ENCODE results near the gene NDUFA6. TPM values are rescaled to one million over a fixed set of nuclear protein-coding genes. Genes with fewer than 3 reads are reported as not detected.
A peak's percentile ranks its signal among the peaks of the same experiment; 100 is the strongest.
"Not testable (repeated sequence)": the region's sequence is repeated elsewhere in the genome, so short reads cannot be mapped to it uniquely, and the experiment has no call there.

Gene NDUFA6
- total RNA-seq, 1 donor from 2014 or later = 90.1 TPM

GRCh38 chr22:42074132-42074811 is 16.3 kb downstream of the NDUFA6 start, which contains the start of gene PHETA2:
Gene PHETA2 (plus strand): TSS chr22:42074248. CDS start chr22:42077294, 3,046 bp downstream.
- Mint-ChIP-seq H3K9me3 (ENCODE audit: unreplicated experiment) (peaks cover 6% of the 10 kb centered on the region), H3K4me1 (ENCODE audit: low read depth, unreplicated experiment) (peaks cover 14% of the 10 kb centered on the region), H3K4me3 (ENCODE audit: unreplicated experiment) (peak within 1 kb of the TSS; percentile 49), H3K27ac (ENCODE audit: unreplicated experiment) (no peak within 1 kb of the TSS), H3K36me3 (ENCODE audit: unreplicated experiment) (peaks cover 6% of the 10 kb centered on the region), H3K27me3 (ENCODE audit: unreplicated experiment) (peaks cover 7% of the 10 kb centered on the region)
- peak; percentile 22 for TF ChIP-seq CTCF (IDR thresholded peaks at IDR 0.05; ENCODE audit: partially characterized antibody, unreplicated experiment)
- peak; percentile 51 for DNase-seq

DNA sequence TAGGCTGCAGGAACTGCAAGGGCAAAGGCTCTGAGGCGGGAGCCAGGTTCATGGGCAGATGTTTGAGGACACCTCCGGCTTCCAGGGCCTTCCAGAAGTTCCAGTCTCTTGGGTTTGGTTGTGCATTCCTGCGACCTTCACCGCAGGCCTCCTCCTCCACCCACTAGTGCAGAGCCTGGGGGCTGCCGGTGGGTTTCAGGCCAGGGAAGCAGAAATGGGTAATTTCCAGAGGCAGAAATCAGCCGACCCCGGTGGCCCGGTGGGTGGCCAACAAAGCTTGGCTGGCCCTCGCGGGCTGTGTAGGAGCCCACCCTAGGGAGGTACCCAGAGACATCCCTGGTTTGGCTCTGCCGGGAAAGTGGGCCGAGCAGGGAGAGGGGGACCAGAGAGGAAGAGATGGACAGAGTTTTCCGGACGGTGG is 16.9 kb downstream of the NDUFA6 start:
- H3K27me3 Mint-ChIP-seq (ENCODE audit: unreplicated experiment) = peaks cover 7% of the 10 kb centered on the region
- peaks cover 11% of the 10 kb centered on the region for H3K4me1 Mint-ChIP-seq (ENCODE audit: low read depth, unreplicated experiment)
- peaks cover 6% of the 10 kb centered on the region for H3K9me3 Mint-ChIP-seq (ENCODE audit: unreplicated experiment)
- DNase-seq = no peak
- H3K36me3 Mint-ChIP-seq (ENCODE audit: unreplicated experiment) = peaks cover 6% of the 10 kb centered on the region
- TF ChIP-seq CTCF (IDR thresholded peaks at IDR 0.05; ENCODE audit: partially characterized antibody, unreplicated experiment) = no peak
- peak overlapping the region; percentile 2 for H3K4me3 Mint-ChIP-seq (ENCODE audit: unreplicated experiment)
- H3K27ac Mint-ChIP-seq (ENCODE audit: unreplicated experiment) = no peak overlapping the region

DNA sequence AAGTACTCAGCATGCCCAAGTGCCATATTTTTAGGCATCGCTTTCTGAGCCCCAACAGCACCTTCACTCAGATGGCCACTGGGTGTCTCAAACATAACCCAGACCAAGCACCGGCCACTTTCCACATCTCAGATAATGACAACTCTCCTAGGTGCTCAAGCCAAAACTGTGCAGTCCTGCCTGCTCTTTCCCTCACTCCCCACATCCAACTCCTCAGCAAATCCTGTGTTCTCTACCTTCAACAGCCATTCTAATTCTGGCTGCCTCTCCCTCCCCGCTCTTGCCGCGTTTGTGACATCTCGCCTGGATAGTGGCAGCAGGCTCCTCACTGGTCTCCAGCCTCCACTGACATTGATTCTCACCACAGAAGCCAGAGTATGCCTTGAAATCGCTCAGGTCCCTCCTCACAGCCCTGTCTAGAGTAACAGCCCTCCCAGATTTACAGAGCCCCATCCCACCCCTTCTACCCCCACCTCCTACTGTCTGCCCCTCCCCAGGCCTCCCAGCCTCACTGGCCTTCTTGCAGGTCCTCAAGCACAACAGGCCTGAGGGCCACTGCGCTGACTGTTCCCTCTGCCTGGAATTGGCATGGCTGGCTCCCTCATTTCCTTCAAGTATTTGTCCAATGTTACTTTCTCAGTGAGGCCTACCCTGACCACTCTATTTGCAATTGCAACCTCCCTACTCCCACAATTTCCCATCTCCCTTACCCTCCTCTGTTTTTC is 17.8 kb downstream of the NDUFA6 start:
- Mint-ChIP-seq H3K27me3 (ENCODE audit: unreplicated experiment) (peaks cover 7% of the 10 kb centered on the region), H3K36me3 (ENCODE audit: unreplicated experiment) (peaks cover 6% of the 10 kb centered on the region), H3K9me3 (ENCODE audit: unreplicated experiment) (peaks cover 6% of the 10 kb centered on the region), H3K27ac (ENCODE audit: unreplicated experiment) (no peak overlapping the region), H3K4me1 (ENCODE audit: low read depth, unreplicated experiment) (peaks cover 10% of the 10 kb centered on the region), H3K4me3 (ENCODE audit: unreplicated experiment) (peak overlapping the region; percentile 50)
- no peak for TF ChIP-seq CTCF (IDR thresholded peaks at IDR 0.05; ENCODE audit: partially characterized antibody, unreplicated experiment)
- no peak for DNase-seq

- not testable (repeated sequence) for DNase-seq; H3K36me3 Mint-ChIP-seq (ENCODE audit: unreplicated experiment); H3K27ac Mint-ChIP-seq (ENCODE audit: unreplicated experiment); H3K9me3 Mint-ChIP-seq (ENCODE audit: unreplicated experiment); H3K4me3 Mint-ChIP-seq (ENCODE audit: unreplicated experiment); H3K27me3 Mint-ChIP-seq (ENCODE audit: unreplicated experiment)
- peaks cover 10% of the 10 kb centered on the region for H3K4me1 Mint-ChIP-seq (ENCODE audit: low read depth, unreplicated experiment)
Observed at GRCh38 chr22:42071508-42071907, 19.1 kb downstream of the NDUFA6 start.

DNA sequence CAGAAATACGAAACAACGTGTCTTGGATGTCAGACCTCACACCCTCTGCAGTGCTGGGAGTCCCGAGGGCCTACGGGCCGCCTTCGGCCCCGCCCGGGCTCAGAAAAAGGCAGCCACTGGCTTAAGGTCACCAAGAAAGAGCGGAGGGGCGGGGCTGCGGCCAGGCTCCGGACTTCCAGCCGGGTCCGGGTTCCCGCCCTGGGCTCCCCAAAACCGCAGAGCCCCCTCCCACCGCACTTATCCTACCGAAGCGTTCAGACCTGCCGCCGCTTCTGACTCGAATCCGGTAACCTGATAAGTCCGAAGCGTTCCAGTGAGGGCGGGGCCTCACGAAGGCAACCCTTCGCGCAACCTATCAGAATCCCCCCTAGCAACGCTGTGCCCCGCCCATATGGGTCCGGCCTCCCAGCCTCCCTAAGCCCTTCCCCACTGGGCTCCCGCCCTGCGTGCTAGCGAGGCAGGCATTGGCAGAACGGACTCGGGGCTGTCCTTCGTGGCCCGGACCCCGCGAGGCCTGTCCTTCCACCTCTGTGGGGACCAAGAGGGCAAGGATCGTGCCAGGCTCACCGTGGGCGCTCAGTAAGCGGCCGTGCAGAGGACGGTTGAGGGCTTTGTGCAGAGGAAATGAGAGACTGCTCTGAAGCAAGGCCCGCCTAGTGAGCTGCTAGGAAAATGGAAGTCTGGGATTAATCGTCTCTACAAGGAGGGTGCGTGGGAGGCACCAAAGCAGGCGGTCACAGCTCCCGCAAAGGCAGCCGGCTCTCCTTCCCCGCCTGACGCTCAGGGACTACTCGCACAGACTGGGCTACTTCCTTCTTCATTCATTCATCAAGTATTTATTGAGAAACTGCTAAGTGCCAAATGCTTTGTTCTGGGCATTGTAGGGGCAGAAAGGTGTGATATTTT is 19.8 kb downstream of the NDUFA6 start, which contains the start of gene NAGA:
TSS of gene NAGA (minus strand) at position 296 of the 906 bp plus-strand sequence. CDS start 515 bp downstream, outside the sequence.
- H3K4me1 Mint-ChIP-seq (ENCODE audit: low read depth, unreplicated experiment) = peaks cover 10% of the 10 kb centered on the region
- peaks cover 6% of the 10 kb centered on the region for H3K36me3 Mint-ChIP-seq (ENCODE audit: unreplicated experiment)
- peak within 1 kb of the TSS; percentile 70 for H3K27ac Mint-ChIP-seq (ENCODE audit: unreplicated experiment)

More for the DNA sequence above, 19.8 kb downstream of the NDUFA6 start, which contains the start of gene NAGA:
- peaks cover 5% of the 10 kb centered on the region for H3K9me3 Mint-ChIP-seq (ENCODE audit: unreplicated experiment)
- peak; percentile 94 for DNase-seq
- peak within 1 kb of the TSS; percentile 88 for H3K4me3 Mint-ChIP-seq (ENCODE audit: unreplicated experiment)
- no peak for TF ChIP-seq CTCF (IDR thresholded peaks at IDR 0.05; ENCODE audit: partially characterized antibody, unreplicated experiment)
- peaks cover 7% of the 10 kb centered on the region for H3K27me3 Mint-ChIP-seq (ENCODE audit: unreplicated experiment)

Measured in glutamatergic neuron (in vitro differentiated cells).